SIG-M5 treated with dmso at 0.1 percent for 504 hours (cell line): Measurements from ENCODE around the gene PRRG4.
"Not testable (repeated sequence)": the region's sequence is repeated elsewhere in the genome, so short reads cannot be mapped to it uniquely, and the experiment has no call there.

Source experiments
- DNase-seq: peaks from one replicate; lab custom pipeline; 2025; ENCODE audit not compliant: unreplicated experiment; lab: John Stamatoyannopoulos, UW

PRRG4 gene

DNA sequence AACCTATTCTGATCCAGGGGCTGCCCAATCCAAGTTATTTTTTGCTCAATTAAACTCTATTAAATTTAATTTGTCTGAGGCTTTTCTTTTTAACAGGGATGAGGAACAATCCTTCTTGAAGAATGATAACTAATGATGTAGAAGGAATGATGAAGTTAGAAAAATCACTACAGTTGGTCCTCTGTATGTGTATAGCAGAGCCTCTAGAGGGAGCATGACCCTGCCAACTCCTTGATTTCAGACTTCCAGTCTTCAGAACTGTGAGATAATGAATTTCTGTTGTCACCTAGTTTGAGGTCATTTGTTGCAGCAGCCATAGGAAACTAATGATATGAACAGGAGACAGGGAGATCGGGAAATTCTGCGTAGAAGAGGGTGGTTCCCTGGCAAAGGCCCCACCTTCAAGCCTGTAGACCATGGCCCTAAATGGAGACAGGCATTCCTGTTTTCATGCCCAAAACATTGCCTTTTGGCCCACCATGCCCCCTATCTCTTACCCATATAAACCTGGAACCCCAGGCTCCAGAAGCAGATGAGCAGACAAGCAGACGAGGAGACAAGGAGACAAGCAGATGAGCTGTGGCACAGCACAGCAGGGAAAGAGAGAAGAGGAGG is 55.1 kb downstream of the PRRG4 start:
- DNase-seq: peak; percentile 34

DNA sequence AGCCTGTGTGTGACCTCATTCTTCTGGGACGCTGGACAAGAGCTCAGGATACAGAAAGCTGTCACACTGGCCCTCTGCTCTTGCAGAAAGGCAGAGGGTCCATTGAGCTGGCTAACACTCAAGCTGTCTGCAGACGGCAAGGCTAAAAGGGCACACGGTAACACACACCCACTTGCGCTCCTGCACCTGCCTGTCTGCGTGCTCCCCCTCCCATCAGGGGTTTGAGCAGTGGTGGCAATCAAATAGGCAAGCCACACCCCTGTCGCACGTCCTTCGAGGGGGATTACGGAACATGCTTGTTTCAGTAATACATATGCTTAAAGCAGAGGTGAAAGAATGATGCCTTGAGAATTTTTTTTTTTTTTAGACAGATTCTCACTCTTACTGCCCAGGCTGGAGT is 55.8 kb downstream of the PRRG4 start:
- no peak for DNase-seq

DNA sequence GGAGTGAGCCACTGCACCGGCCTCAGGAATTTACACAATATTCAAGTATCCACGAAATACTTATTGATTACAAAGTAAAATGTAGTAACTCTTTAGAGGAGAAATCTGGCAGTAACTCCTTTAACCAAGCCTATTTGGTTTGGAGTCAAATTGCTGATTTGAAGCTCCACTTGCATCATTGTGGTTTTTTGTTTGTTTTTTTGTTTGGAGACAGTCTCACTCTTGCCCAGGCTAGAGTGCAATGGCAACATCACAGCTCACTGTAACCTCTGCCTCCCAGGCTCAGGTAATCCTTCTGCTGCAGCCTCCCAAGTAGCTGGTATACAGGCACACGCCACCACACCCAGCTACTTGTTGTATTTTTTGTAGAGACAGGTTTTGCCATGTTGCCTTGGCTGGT is 56.5 kb downstream of the PRRG4 start:
- no peak for DNase-seq

DNA sequence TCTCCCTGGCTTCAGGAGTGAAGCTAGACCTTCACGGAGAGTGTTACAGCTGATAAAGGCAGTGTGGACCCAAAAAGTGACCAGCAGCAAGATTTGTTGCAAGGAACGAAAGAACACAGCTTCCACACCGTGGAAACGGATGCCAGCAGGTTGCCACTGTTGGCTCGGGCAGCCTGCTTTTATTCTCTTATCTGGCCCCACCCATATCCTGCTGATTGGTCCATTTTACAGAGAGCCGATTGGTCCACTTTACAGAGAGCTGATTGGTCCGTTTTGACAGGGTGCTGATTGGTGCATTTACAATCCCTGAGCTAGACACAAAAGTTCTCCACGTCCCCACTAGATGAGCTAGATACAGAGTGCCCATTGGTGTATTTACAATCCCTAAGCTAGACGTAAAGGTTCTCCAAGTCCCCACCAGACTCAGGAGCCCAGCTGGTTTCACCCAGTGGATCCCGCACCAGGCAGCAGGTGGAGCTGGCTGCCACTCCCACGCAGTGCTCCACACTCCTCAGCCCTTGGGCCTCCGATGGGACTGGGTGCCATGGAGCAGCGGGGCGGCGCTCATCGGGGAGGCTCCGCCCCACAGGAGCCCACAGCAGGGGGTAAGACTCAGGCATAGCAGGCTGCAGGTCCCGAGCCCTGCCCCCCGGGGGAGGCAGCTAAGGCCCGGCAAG is 58.1 kb downstream of the PRRG4 start:
- DNase-seq: not testable (repeated sequence)

DNA sequence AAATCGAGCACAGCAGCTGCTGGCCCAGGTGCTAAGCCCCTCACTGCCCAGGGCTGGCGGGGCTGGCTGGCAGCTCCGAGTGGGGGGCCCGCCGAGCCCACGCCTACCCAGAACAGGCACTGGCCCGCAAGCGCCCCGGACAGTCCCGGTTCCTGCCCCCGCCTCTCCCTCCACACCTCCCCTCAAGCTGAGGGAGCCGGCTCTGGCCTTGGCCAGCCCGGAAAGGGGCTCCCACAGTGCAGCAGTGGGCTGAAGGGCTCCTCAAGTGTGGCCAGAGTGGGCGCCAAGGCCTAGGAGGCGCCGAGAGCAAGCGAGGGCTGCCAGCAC is 58.6 kb downstream of the PRRG4 start:
- DNase-seq: not testable (repeated sequence)

DNA sequence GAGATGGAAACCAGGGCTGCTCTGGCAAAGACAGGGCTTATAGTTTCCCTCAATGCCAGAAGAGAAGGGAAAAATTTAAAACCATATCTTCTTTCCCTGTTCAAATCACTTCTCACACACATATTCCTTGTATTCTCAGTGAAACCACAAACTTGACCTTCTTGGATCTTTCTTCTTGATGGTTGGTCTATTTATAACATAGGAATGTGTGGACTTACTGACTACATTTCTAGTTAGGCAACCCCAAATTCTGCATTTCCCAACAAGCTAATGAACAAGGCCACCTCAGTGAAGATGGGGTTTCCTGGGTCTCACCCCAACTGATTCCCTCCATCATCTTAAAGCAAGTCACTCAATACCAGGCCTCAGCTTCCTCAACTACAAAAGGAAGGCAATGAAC is 59.1 kb downstream of the PRRG4 start:
- no peak for DNase-seq

DNA sequence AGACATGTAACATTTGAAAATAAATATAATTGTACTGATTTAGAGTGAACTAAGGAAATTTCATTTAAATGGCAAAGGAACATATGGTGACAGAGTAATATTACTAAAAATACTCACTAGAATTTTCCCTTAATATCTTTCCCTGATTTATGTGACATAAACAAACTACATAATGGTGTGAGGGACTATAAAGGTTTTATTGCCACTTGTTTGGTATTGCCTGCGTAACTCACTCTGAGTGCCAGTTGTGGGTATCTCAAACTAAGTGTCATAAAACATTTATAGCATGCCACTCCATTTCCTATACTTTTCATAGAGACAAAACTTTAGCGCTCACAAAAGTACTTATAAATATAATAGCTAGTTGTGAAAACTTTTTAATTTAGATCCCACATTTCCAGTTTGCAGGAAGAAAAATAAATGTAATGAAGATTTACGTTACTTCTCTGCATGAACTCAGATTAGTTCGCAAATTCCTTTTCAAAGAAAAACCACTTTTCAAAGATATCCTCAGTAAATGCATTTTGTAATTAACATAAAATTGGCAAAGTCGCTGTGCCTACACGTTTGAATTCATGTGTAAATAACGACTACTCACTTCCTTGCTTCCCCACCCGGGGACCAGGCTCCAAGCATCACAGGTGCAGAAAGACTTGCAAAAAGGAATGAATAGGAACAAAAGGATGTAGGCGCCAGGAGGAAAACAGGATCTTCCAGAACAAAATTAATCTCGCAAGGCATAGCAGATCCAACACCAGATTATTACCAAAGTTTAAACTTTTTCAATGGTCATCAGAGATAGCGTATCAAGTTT is 61.3 kb downstream of the PRRG4 start:
- no peak for DNase-seq

DNA sequence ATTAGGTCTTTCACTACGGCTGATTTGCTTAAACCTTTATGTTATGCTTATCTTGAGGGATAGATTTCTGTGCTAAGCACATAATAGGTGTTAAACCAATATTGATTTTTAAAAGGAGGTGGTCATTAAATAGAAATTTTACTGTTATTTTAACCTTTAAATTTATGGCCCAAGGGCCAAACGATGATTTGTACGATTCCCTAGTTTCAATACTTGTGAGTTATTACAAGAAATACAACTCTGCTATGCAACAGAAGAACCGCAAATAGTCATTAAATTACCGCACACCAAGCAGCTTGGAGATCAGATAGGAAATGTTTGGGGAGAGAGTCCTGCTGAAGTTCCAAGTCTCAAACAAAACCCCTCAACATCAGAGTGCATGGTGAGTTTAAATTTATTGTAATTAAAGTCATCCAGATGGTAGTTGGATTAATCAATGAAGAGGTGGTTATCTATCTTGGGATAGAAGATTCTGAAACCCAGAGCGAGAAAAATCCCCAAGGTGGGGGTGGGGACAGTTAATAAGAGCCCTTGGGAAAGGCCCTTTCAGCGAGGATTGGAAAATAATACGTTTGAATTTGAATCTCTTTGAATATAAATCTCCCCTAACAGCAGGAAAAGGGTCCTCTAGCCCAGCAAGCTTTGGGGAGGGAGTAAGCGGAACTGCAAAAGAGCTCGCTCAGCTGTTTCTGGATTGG is 62.1 kb downstream of the PRRG4 start:
- no peak for DNase-seq

DNA sequence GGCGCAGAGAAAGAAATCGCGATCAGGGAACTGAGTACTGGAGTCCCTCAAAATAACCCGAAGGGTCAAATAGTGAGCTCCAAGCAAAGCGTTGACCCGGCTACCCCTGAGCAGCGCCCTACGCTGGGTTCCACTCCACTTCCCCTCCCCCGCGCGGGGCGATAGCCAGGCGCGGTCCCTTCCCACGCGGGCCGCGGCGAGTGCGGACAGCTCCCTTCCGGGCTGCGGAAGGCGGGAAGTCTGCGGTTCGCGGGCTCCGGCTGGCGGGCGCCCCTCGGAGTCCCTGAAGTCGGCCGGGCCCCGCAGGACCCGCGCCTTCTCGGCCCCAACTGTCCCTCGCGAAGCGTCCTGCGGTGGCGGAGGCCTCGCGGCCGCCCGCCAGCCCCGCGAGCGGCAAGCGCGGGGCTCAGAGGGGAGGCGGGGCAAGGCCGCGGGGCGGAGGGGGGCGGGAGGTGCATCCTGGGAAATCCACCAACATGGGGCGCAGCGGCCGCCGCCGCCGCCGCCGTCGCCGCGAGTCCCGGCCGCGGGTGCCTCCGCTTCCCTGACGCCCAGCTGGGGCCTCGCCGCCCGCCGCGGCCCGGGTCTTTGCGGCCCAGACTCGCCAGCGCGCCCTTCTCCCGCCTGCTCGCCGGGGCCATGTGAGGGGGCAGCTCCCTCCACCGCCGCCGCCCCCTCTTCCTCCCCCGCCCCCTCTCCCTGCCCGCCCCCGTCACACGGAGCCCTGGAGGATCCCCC is 62.8 kb downstream of the PRRG4 start, which contains the start of gene QSER1:
TSS of gene QSER1 (plus strand) at position 457 of the 738 bp plus-strand sequence. CDS start 315 bp downstream, outside the sequence.
- DNase-seq: peak; percentile 54

DNA sequence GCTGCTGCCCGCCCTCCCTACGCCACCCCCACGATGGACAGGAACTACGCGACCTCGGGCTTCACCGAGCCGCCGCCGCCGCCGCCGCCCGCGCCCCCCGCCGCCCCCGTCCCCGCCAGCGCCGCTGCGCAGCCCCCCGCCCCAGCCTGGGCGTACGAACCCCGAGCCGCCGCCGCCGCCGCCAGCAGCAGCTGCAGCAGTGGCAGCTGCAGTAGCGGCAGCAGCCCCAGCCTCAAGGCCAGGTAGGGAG is 63.3 kb downstream of the PRRG4 start:
- no peak for DNase-seq

DNA sequence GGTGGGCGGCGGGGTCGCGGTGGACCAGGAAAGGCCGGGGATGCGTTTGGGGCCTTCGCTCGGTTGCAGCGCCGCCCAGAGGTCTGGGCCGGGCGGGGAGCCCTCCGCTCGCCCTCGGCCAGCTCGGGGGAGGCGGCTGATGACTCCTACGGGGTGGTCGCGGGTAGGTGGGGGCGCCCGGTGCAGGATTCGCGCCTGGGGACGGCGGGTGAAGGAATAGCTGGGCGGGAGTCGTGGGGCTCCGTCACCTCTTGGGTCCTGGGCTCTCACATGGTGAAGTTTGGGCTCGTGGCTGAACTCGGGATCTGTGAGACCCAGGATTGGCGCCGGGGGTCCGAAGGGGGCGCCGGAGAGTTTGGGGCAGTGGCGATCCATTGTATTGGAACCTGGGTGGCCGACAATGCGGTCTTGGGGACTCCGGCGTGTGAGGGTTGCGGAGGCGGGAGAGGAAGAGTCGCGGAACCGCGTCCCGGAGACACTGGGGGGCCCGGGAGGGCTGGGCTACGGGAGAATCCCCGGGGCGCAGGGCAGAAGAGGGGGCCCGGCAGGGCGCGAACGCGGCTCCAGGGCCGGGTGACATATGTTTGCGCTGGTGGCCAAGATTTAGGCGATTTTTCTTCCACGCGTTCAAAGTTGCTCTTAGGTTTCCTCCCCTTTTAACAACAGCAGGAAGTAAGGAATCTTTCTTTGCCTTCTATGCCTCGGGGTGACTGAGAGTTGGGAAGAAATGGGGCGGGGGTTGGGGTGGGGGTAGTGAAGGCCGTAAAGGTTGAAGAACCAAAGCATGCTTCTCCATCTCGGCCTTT is 63.8 kb downstream of the PRRG4 start:
- DNase-seq: peak; percentile 36

DNA sequence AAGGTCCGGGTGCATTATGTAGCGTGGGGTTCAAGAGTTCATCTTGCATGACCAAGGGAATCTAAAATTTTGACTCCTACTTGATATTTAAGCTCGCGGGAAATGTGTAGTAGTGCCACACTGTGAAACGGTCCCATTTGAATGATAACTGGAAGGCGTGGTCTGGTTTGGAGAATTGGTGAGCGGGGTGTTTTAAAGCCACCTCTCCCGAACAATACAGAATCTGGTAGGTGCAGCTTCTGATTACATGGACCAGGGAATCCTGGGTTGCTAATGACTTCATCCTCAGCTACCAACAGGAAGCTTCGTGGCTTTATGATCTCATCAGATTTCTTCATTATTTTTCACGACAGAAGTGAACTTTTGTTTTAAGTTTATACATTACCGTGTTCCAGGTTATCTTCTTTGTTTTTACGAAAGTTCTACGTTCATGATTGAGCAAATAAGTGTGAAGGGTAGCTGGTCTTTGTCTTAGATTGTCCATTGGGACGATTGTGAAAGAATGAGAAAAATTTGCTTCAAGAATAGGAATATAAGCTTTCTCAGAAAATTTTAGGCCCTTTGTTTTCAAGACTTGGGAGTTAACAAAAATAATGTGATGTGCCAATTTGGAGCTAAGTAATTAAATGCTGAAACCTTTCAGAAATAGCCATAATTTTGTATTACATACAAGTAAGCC is 64.6 kb downstream of the PRRG4 start:
- DNase-seq: peak; percentile 73

DNA sequence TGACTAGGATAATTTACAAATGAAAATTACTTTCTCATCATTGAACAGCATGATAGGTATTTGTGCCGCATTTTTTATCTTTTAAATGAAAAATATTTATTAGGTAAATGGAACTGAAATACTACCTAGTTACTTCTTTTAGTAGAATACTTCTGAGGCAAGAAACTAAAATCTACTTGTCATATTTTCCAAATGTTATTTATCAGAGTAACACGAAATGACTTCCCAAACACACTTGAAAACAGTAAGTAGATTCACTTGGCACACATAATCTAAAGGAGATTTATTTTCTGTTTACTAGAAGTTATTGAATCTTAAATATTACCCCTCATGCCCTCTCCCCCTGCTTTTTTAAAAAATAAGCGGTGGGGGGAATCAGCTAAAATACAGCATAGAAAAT is 65.2 kb downstream of the PRRG4 start:
- no peak for DNase-seq

DNA sequence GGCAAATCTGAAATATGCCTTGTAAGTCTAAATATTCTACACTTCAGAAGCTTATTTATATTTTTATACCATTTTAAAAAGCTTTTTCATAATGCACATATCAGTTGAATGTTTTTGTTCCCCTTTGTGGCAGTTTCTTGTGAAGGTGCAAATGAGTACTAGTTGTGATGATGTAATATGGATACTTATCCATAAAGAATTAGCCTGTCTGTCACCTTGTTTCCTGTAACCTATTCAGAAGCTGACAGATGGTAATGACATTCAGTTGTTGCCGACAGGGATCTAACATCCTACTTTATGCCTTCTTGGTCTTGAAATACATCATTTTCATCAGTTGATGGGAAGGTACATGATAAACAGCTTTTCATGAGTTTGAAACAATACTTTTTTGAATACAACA is 65.7 kb downstream of the PRRG4 start:
- DNase-seq: no peak

DNA sequence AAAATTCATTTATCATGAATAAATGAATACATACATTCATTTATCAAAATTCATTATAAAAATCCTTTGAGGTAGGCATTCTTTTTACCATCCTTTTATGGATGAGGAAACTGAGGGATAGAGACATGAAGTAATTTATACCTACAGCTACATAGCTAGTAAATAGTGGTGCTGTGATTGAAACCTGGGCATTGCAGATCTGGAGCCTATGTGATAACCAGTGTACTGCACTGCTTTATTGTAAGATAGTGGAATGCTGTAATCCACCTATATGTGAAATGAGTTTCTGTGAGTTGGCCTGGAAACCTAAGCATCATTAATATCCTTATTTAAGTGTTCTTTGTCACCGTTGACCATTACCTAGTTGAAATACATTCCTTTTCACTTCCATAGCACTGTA is 67.4 kb downstream of the PRRG4 start:
- DNase-seq: no peak

DNA sequence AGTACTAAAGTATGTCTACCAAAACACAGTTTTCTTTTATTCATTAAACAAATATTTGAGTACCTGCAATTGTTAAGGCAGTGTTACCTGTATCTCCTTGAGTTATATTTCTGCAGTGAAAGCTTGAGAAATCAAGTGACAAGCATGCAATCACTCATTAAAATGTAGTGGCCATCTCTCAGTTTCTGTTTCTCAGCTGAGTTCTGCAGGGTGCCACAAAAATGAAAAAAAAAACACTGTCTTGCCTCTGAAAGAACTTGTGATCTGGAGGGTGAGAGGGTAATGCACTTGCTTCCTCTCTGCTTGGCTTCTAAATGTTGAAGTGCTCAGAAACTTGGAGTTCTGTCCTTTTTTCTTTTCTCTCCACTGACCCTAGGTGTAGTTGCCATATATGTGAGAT is 69.7 kb downstream of the PRRG4 start:
- no peak for DNase-seq

DNA sequence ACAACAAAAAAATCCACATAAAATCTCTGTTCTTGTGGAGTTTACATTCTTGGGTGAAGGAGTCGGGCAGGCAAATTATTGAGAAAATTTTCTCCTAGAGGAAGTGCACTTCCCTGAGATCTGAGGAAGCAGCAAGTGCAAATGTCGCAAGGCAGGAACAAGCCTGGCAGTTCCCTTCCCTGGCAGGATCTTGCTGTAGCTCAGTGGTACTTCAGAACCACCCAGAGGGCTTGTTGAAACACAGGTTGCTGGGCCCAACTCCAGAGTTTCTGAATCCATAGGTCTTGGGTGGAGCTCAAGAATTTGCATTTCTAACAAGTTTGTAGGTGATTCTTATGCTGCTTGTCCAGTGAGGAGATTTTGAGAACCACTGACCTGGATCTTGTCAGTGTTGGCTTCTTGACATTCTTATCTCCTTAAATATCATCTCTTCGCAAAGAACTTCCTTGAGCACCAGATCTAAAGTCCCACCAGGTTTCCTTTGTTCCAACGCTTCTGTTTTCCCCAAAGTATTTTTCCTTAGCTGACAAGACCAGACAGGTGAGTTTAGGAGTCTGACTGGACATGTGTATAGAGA is 72.5 kb downstream of the PRRG4 start:
- DNase-seq: no peak

DNA sequence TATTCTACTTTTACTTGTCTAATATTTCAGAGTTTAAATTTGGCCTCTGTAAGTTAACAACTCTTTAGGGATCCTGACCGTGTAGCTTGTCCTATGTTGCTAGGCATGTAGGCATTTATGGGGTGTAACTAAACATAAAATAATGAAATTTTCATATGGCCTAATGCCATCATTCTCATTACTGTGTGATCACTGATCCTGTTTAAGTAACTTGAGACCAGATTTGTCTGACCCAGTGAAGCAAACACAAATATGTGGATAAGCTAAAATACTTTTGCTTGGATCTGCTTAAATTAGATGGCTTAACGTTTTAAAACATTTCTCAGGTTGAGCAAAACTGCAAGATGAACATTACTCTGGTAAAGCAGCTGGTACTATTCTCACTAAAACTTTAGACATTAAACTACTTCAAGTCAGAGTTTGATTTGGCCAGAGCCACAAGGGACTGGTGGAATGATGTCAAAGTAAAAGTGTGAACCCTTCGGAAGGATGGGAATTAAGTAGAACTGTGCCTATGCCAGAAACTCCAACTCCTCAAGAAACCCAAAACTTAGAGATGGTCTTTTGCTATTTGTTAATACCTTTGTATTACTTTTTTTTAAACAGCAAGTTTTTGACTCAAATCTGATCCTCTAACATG is 75.4 kb downstream of the PRRG4 start:
- no peak for DNase-seq
